NB4 (cell line): Measurements from ENCODE around the gene HEMK1.
A peak's percentile ranks its signal among the peaks of the same experiment; 100 is the strongest.

Source experiments
- DNase-seq: peaks from one replicate; pipeline ENCODE4 v3.0.0; 2010; ENCODE audit warnings: low read depth
- H3K4me3 ChIP-seq: one replicate; pipeline ENCODE4 v1.5.1; 2011; ENCODE audit warnings: mild to moderate bottlenecking, low read depth, low read length, moderate library complexity
- MYC ChIP-seq: IDR thresholded peaks from 2 replicates; pipeline ENCODE4 v1.6.1; 2011; ENCODE audit warnings: low read depth, low read length
- POLR2A ChIP-seq: IDR thresholded peaks from 2 replicates; pipeline ENCODE4 v1.6.1; 2011; ENCODE audit warnings: mild to moderate bottlenecking; ENCODE audit not compliant: insufficient read length; ENCODE audit errors: extremely low read depth
- TF ChIP-seq, protein P1 (sequence below): IDR thresholded peaks from 2 replicates; pipeline ENCODE4 v1.6.1; 2011; ENCODE audit warnings: low read depth, low read length
- TF ChIP-seq, protein P2 (sequence below): IDR thresholded peaks from one replicate; pipeline ENCODE4 v1.5.1; 2012; ENCODE audit warnings: low read depth, low read length

The HEMK1 gene

DNA sequence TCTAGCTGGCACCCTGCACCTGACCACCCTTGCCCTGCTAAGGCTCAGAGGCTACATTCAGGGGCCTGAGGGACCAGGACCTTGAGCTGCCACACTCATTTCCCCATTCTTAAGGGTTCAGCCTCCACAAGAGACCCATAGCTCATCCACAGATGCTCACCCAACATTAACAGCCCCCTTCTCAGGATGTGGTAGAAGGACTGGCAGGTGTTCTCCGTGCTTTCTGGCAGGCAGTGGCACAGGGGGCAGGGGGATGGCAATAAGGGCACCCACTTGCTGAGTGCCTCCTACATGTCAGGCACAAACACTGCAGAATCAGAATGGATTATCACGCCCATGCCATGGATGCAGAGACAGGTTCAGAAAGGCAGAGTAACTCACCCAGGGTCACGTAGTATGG lies 57.1 kb downstream of the HEMK1 start:
- TF ChIP-seq MYC (no peak), POLR2A (no peak)
- TF ChIP-seq, protein P1, sequence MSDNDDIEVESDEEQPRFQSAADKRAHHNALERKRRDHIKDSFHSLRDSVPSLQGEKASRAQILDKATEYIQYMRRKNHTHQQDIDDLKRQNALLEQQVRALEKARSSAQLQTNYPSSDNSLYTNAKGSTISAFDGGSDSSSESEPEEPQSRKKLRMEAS, result no peak
- TF ChIP-seq, protein P2, sequence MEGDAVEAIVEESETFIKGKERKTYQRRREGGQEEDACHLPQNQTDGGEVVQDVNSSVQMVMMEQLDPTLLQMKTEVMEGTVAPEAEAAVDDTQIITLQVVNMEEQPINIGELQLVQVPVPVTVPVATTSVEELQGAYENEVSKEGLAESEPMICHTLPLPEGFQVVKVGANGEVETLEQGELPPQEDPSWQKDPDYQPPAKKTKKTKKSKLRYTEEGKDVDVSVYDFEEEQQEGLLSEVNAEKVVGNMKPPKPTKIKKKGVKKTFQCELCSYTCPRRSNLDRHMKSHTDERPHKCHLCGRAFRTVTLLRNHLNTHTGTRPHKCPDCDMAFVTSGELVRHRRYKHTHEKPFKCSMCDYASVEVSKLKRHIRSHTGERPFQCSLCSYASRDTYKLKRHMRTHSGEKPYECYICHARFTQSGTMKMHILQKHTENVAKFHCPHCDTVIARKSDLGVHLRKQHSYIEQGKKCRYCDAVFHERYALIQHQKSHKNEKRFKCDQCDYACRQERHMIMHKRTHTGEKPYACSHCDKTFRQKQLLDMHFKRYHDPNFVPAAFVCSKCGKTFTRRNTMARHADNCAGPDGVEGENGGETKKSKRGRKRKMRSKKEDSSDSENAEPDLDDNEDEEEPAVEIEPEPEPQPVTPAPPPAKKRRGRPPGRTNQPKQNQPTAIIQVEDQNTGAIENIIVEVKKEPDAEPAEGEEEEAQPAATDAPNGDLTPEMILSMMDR, result no peak
- no peak for DNase-seq
- H3K4me3 ChIP-seq, result no peak overlapping the region

DNA sequence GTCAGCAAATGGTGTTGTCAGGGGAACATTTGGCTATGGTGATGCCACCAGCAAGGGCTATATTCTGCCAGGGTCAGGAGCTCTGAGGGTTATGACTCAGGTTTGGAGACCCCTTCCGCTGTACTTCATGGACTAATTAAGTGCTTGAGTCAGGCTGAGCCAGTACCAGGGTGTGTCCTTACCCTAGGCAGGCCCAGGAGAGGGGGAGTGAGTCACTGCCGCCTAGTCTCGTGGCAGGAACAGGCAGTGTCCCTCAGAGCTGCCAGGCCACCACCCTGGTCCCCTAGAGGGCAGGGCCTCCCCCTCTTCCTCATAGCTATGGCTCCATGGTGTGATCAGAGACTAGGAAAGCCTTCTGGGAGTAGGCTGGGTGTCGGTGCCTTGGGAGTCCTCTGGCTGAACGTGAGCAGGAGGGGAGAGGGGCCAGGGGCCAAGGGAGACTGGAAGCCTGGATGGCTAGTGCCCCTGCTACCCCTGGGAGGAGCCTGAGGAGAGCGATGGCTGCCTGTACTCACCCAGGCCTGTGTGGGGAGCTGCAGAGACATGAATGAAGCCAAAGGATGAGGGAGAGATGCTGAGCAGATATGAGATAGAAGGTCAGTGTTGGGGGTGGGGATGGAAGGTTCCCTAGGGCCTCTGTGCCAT lies 58.2 kb downstream of the HEMK1 start:
- no peak overlapping the region for H3K4me3 ChIP-seq
- DNase-seq, result peak; percentile 72
- TF ChIP-seq, protein P2, result no peak
- TF ChIP-seq MYC (no peak), POLR2A (no peak)
- TF ChIP-seq, protein P1, result no peak

DNA sequence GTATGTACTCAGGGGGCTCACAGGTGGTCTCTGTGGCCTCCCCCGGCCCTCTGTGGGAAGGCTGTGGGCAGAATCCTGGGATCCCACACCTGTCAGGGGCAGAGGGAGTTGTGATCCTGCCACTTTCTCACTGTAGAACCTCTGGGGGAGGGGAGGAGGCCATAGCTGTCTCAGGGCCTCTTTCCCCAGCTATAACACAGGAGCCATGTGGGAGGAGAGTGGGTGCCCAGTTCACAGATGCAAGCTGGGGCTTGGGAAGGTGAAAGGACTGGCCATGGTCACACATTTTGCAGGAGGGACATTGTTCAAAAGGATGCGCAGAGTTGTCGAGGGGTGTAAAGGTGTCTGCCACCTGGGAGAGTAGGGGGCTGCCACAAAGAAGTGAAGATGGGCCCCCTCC lies 59.3 kb downstream of the HEMK1 start:
- no peak for DNase-seq
- H3K4me3 ChIP-seq, result no peak overlapping the region
- TF ChIP-seq, protein P1, result no peak
- TF ChIP-seq MYC, result no peak
- TF ChIP-seq, protein P2, result no peak
- TF ChIP-seq POLR2A, result no peak

DNA sequence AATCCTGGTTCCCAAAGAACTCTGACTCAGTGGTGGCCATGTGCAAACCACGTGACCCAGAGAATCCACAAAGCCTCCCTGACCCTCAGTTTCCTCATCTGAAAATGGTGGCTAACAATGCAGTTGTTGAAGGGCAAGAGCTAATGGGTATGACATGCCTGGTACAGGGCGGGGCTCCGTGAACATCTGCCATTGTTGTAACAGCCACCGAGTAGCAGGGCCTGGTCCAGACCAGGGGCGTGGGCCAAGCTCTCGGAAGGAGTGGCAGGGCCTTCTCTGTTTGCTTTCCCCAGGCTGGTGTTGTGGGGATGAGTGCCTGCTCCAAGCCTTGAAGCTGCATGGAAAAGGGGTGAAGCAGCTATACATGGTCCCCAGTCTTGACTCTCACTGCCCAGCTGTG lies 61.1 kb downstream of the HEMK1 start:
- no peak overlapping the region for H3K4me3 ChIP-seq
- no peak for DNase-seq
- TF ChIP-seq POLR2A, result no peak
- TF ChIP-seq, protein P2, result no peak
- TF ChIP-seq, protein P1, result no peak
- TF ChIP-seq MYC, result no peak

DNA sequence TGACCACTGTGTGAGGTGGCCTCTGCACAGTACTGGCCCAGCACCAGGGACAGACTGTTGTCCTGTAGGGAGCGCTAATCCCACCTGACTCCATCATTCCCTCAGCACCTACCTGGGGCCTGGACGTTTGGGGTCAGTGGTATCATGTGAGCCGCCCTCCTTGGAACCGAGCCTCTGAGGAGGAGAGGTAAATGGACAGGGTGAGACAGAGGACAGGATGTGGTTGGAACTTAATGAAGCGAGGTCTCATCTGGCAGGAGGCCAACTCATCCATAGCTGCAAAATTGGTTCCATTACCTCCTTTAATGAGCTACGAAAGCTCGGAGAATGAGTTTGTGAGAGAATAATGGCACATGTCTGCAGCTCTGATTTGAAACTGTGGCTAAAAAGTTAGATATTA lies 61.6 kb downstream of the HEMK1 start:
- DNase-seq, result peak; percentile 44
- H3K4me3 ChIP-seq, result no peak overlapping the region

More for the DNA sequence above, 61.6 kb downstream of the HEMK1 start:
- TF ChIP-seq POLR2A, result no peak
- TF ChIP-seq, protein P1, result no peak
- TF ChIP-seq MYC, result no peak
- TF ChIP-seq, protein P2, result no peak
